Measurements from ENCODE around the gene EEIG1. TPM values are rescaled to one million over a fixed set of nuclear protein-coding genes. Genes with fewer than 3 reads are reported as not detected.
A peak's percentile ranks its signal among the peaks of the same experiment; 100 is the strongest.

The EEIG1 gene
- total and polyA plus RNA-seq, 9 of the 15 experiments (the other 6 are each of a cell fraction or from before 2014, with no cell fraction given): 0.17 to 16.7 (median 3.6) TPM

- intact Hi-C loops (cut with micrococcal nuclease): no loop called here
- TF ChIP-seq USF1 (CRISPR knock-in tag; IDR thresholded peaks at IDR 0.05): peak; percentile 41; the same call in 1 of the 2 replicates
- no peak for TF ChIP-seq ARID1B (IDR thresholded peaks at IDR 0.05)
- no peak for TF ChIP-seq ZC3H8 (IDR thresholded peaks at IDR 0.05)
- TF ChIP-seq CBFA2T3 (IDR thresholded peaks at IDR 0.05): no peak
- TF ChIP-seq MGA (IDR thresholded peaks at IDR 0.05): peak; percentile 67; the same call in 1 of the 2 replicates
- TF ChIP-seq L3MBTL2 (IDR thresholded peaks at IDR 0.05): peak; percentile 55; the same call in 1 of the 2 replicates
- TF ChIP-seq PKNOX1 (IDR thresholded peaks at IDR 0.05): peak; percentile 63
Measured at GRCh38 chr9:127968700-127969383, 11.9 kb downstream of the EEIG1 start.

More at GRCh38 chr9:127968700-127969383, 11.9 kb downstream of the EEIG1 start:
- H3K9ac ChIP-seq (ENCODE audit: insufficient read depth in 1 of 2, low read depth in 2 of 2, low read length in 2 of 2): peak overlapping the region in 1 of 2 experiments; percentile 49; a peak in 1 of 4 replicates
- BruUV-seq (replicated peaks): no TSS peak
- no peaks in the 10 kb centered on the region for H3K9me1 ChIP-seq (ENCODE audit: control insufficient read depth, insufficient read depth, low read length)
- H3K9me3 ChIP-seq (replicated peaks; ENCODE audit: control insufficient read depth, insufficient read depth, low read depth, low read length): no peaks in the 10 kb centered on the region
- H2AFZ ChIP-seq (ENCODE audit: low read depth, low read length): no peak overlapping the region
- FAIRE-seq (peak; percentile 72), ATAC-seq (peak; percentile 6; the same call in 1 of the 3 replicates), DNase-seq (ENCODE audit: extremely low read depth in 1 of 4, low spot score in 3 of 4) (no peak)
- peak overlapping the region; percentile 39; the same call in 1 of the 2 replicates for H3K4me2 ChIP-seq (ENCODE audit: insufficient read depth, low read length)
- in situ Hi-C loops (cut with MboI): loop anchor here (10.0 kb wide), 1 partner anchor 66 kb away; no protein-coding TSS in a partner anchor
- no peak overlapping the region for H3K4me3 ChIP-seq
- H3K79me2 ChIP-seq (ENCODE audit: control insufficient read depth, insufficient read depth, low read length): peaks cover 75% of the 10 kb centered on the region
- H3K27me3 ChIP-seq (ENCODE audit: control insufficient read depth in 2 of 2, insufficient read depth in 2 of 2, low read length in 2 of 2): no peaks in the 10 kb centered on the region
- no peaks in the 10 kb centered on the region for H3K36me3 ChIP-seq (ENCODE audit: control insufficient read depth, insufficient read depth, low read length)
- 0 out of 3 replicates have a peak overlapping the region, but pooled peaks have one; percentile 19 for H3K27ac ChIP-seq (ENCODE audit: extremely low read depth, low read depth, low read length)
- ChIA-PET CTCF (ENCODE audit: low intra/inter-chr PET ratio) (no interaction called here), POLR2A (interaction anchor here (1.6 kb wide), 1 partner anchor 11 kb away, joined by 11 read pairs; the partner anchor contains the start of gene EEIG1)
- H4K20me1 ChIP-seq (replicated peaks; ENCODE audit: control insufficient read depth, insufficient read depth, low read length): peaks cover 16% of the 10 kb centered on the region
- peaks cover 45 to 95% of the 10 kb centered on the region in 2 experiments for H3K4me1 ChIP-seq (replicated peaks in 1 of 2; ENCODE audit: control insufficient read depth in 2 of 2, insufficient read depth in 2 of 2, low read length in 2 of 2)
- WGBS (ENCODE audit: insufficient coverage, low coverage, missing lambda C conversion rate): 52% methylated on average over 10 of the region's 10 CpGs

Data from K562 (cell line).